ENCODE data around the gene TXNRD3.

Gene TXNRD3

GRCh38 chr3:126659915-126660886, 5.3 kb upstream of the TXNRD3 start:
- no peak overlapping the region for H3K4me3 ChIP-seq (ENCODE audit: low read depth, low read length)
- DNase-seq: no peak
- no peaks in the 10 kb centered on the region for H3K36me3 ChIP-seq (replicated peaks)
- H3K27me3 ChIP-seq (replicated peaks): peaks cover 4% of the 10 kb centered on the region
- TF ChIP-seq CTCF (IDR thresholded peaks at IDR 0.05; ENCODE audit: low read depth, low read length, missing control alignments): peak; percentile 53
- no peak overlapping the region for H3K27ac ChIP-seq
- in situ Hi-C loops (cut with HindIII; ENCODE audit: low pct_ligation_motif_present, low sequenced_read_pairs): no loop called here

- Histone ChIP-seq H3K27me3 (replicated peaks) (peaks cover 4% of the 10 kb centered on the region), H3K4me3 (ENCODE audit: low read depth, low read length) (no peak overlapping the region), H3K27ac (no peak overlapping the region), H3K36me3 (replicated peaks) (no peaks in the 10 kb centered on the region)
- DNase-seq: no peak
- in situ Hi-C loops (cut with HindIII; ENCODE audit: low pct_ligation_motif_present, low sequenced_read_pairs): no loop called here
- no peak for TF ChIP-seq CTCF (IDR thresholded peaks at IDR 0.05; ENCODE audit: low read depth, low read length, missing control alignments)
Observed at GRCh38 chr3:126658584-126658983, 3.7 kb upstream of the TXNRD3 start.

- peaks cover 3% of the 10 kb centered on the region for H3K27me3 ChIP-seq (replicated peaks)
- in situ Hi-C loops (cut with HindIII; ENCODE audit: low pct_ligation_motif_present, low sequenced_read_pairs): no loop called here
- TF ChIP-seq CTCF (IDR thresholded peaks at IDR 0.05; ENCODE audit: low read depth, low read length, missing control alignments): no peak
- H3K36me3 ChIP-seq (replicated peaks): no peaks in the 10 kb centered on the region
- H3K4me3 ChIP-seq (ENCODE audit: low read depth, low read length): no peak overlapping the region
- no peak overlapping the region for H3K27ac ChIP-seq
- DNase-seq: no peak
Observed at GRCh38 chr3:126657901-126658300, 3.0 kb upstream of the TXNRD3 start.

- no peaks in the 10 kb centered on the region for H3K36me3 ChIP-seq (replicated peaks)
- in situ Hi-C loops (cut with HindIII; ENCODE audit: low pct_ligation_motif_present, low sequenced_read_pairs): no loop called here
- no peak overlapping the region for H3K4me3 ChIP-seq (ENCODE audit: low read depth, low read length)
- no peaks in the 10 kb centered on the region for H3K27me3 ChIP-seq (replicated peaks)
- no peak for DNase-seq
- no peak overlapping the region for H3K27ac ChIP-seq
- no peak for TF ChIP-seq CTCF (IDR thresholded peaks at IDR 0.05; ENCODE audit: low read depth, low read length, missing control alignments)
Observed at GRCh38 chr3:126656371-126657134, 1.6 kb upstream of the TXNRD3 start.

- Histone ChIP-seq H3K4me3 (ENCODE audit: low read depth, low read length) (no peak overlapping the region), H3K36me3 (replicated peaks) (no peaks in the 10 kb centered on the region), H3K27me3 (replicated peaks) (no peaks in the 10 kb centered on the region), H3K27ac (no peak overlapping the region)
- in situ Hi-C loops (cut with HindIII; ENCODE audit: low pct_ligation_motif_present, low sequenced_read_pairs): no loop called here
- TF ChIP-seq CTCF (IDR thresholded peaks at IDR 0.05; ENCODE audit: low read depth, low read length, missing control alignments): no peak
- DNase-seq: no peak
Observed at GRCh38 chr3:126655887-126656286, 963 bp upstream of the TXNRD3 start.

Data from brain microvascular endothelial cell (primary cell).